Fibroblast of the aortic adventitia (primary cell): ENCODE results near the gene FRAS1. TPM values are rescaled to one million over a fixed set of nuclear protein-coding genes. Genes with fewer than 3 reads are reported as not detected.

Source experiments
- DNase-seq: peaks from one replicate; pipeline ENCODE4 v3.0.0-alpha.2; 2010; ENCODE audit warnings: low read depth
- H3K4me3 ChIP-seq: 2 replicates; pipeline ENCODE4 v1.5.1; 2011; ENCODE audit warnings: low read depth, mild to moderate bottlenecking, control low read depth, low read length, moderate library complexity
- total RNA-seq: library from RNA; depleted of rRNA; stranded (reverse); fragments of >200 nt; gene quantifications from 2 replicates; pipeline ENCODE4 v1.2.3, GENCODE V29; 2012; ENCODE audit warnings: low replicate concordance
- TF ChIP-seq, protein P1 (sequence below): IDR thresholded peaks from 2 replicates; pipeline ENCODE4 v1.5.1; 2011; ENCODE audit warnings: mild to moderate bottlenecking, low read length, control low read depth, inconsistent platforms; ENCODE audit not compliant: insufficient read depth

FRAS1 gene
- total RNA-seq, 1 donor, result 1.9 TPM

DNA sequence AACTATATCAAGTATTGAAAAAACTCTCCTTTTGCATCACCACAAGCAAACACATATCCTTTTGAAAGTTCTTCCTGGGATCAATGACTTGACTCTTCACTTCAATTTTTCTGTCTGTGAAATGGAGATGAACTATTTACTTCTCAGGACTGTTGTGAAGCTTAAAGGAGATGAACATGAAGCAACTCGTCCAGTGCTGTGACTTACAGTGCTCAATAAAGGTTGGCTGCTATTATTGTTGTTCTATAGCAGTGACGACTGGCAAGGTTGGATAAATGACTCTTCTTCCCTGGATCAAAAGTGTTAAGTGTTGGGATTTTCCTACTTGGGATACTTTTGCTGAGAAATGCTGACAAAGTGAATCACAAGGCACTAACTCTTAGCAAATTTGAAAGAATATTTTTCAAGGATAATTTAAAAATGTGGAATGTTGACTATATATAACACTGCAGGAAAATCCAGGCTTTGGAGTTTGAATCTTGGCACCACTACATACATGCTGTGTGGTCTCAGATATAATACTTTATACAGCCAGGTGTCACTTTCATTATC lies 13.7 kb downstream of the FRAS1 start:
- H3K4me3 ChIP-seq, result no peak overlapping the region
- TF ChIP-seq, protein P1, sequence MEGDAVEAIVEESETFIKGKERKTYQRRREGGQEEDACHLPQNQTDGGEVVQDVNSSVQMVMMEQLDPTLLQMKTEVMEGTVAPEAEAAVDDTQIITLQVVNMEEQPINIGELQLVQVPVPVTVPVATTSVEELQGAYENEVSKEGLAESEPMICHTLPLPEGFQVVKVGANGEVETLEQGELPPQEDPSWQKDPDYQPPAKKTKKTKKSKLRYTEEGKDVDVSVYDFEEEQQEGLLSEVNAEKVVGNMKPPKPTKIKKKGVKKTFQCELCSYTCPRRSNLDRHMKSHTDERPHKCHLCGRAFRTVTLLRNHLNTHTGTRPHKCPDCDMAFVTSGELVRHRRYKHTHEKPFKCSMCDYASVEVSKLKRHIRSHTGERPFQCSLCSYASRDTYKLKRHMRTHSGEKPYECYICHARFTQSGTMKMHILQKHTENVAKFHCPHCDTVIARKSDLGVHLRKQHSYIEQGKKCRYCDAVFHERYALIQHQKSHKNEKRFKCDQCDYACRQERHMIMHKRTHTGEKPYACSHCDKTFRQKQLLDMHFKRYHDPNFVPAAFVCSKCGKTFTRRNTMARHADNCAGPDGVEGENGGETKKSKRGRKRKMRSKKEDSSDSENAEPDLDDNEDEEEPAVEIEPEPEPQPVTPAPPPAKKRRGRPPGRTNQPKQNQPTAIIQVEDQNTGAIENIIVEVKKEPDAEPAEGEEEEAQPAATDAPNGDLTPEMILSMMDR, result no peak
- no peak for DNase-seq

DNA sequence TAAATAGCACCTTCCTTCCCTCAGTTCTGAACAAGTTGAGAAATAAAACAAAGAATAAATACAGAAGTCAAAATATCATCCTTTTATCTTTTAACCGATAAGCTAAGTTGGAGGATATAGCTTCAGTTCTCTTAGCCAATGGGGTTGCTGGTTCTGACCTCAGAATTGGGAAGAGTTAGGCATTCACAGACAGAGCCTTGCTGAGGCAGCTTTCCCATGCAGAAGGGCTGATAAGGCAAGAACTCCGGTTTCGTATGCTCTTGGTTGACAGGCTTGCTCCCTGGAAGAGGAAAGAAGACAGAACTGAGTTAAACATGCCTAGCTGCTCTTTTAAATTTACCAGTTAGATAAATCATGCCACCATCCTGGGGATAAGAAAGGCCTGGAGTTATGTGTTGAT lies 17.6 kb downstream of the FRAS1 start:
- TF ChIP-seq, protein P1, result no peak
- DNase-seq, result no peak
- no peak overlapping the region for H3K4me3 ChIP-seq

DNA sequence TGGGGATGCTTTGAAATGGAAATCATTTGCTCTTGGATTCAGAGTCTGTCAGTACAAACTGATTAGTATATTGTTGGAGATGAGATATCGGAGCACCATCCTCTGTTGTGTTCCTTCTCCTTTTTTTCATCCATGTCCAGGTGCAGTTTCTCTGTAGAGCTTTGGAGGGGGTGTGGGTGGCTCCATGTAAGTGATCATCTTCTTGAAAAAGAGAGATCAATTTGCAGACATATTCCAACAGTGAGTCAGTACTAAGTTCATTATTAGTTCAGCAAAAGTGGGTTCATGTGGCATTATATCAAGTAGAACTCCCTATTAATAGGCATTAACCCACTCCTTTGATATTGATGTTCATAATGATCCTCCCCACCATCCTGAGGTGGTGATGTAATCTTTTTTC lies 18.9 kb downstream of the FRAS1 start:
- H3K4me3 ChIP-seq, result no peak overlapping the region
- TF ChIP-seq, protein P1, result no peak
- DNase-seq, result no peak

DNA sequence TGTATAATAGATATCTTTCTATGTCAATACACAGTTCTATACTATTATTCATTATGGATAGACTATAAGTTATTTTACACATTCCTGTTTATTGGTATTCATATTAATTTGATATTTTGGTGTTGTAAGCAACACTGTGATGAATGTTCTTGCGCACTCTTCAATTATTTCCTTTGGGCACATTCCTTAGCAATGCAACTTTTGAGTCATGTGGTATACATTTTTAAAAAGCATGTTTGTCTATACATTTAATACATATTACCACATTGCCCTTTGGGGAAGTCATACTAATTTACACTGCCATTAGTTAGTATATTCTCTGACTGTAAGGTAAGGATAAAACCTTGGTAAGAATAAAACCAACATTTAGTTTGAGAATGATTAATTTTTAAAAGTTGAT lies 21.0 kb downstream of the FRAS1 start:
- no peak for DNase-seq
- H3K4me3 ChIP-seq, result no peak overlapping the region
- TF ChIP-seq, protein P1, result no peak

GRCh38 chr4:78079726-78080430 lies 22.8 kb downstream of the FRAS1 start:
- TF ChIP-seq, protein P1, result no peak

DNA sequence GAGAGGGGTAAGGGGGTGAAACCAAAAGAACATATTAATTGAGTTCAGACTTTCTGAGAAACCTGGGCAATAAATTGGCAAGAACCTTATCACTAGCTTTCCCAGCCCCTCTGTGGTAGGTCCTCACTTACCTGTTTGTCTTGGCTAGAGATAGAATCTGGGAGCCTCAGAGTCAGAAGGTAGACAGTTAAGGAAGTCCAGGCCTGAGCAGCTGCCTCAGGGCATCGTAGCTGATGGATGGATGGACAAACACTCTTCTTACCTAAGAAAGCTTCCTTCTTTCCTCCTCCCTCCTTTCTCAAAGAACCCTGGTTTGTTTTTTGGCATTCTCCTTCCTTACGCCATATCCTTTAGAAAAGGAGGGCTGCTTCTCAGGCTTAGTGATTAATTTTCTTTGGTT lies 24.4 kb downstream of the FRAS1 start:
- TF ChIP-seq, protein P1, result no peak
- DNase-seq, result no peak
- H3K4me3 ChIP-seq, result no peak overlapping the region

More at GRCh38 chr4:78079726-78080430, 22.8 kb downstream of the FRAS1 start:
- H3K4me3 ChIP-seq, result no peak overlapping the region
- DNase-seq, result no peak
